ENCODE measurements around the gene CLN3.
"Not testable (repeated sequence)": the region's sequence is repeated elsewhere in the genome, so short reads cannot be mapped to it uniquely, and the experiment has no call there.

Gene CLN3

GRCh38 chr16:28492511-28492910, 637 bp upstream of the CLN3 start:
- H3K27ac ChIP-seq, result peak overlapping the region; percentile 97
- H3K36me3 ChIP-seq, result peaks cover 27% of the 10 kb centered on the region
- H3K4me3 ChIP-seq, result peak overlapping the region; percentile 98
- no peaks in the 10 kb centered on the region for H4K20me1 ChIP-seq
- no peak for TF ChIP-seq Cebpa-rat (IDR thresholded peaks at IDR 0.05)
- H3K4me1 ChIP-seq, result peaks cover 58% of the 10 kb centered on the region
- no peaks in the 10 kb centered on the region for H3K9me3 ChIP-seq
- H3K27me3 ChIP-seq, result no peaks in the 10 kb centered on the region
- H3K9ac ChIP-seq, result peak overlapping the region; percentile 93
- peak overlapping the region; percentile 94 for H3K4me2 ChIP-seq

- peaks cover 38% of the 10 kb centered on the region for H3K36me3 ChIP-seq
- peak overlapping the region; percentile 98 for H3K4me3 ChIP-seq
- no peaks in the 10 kb centered on the region for H3K27me3 ChIP-seq
- peak overlapping the region; percentile 97 for H3K27ac ChIP-seq
- no peak for TF ChIP-seq Cebpa-rat (IDR thresholded peaks at IDR 0.05)
- no peaks in the 10 kb centered on the region for H4K20me1 ChIP-seq
- H3K4me1 ChIP-seq, result peaks cover 58% of the 10 kb centered on the region
- peak overlapping the region; percentile 93 for H3K9ac ChIP-seq
- H3K9me3 ChIP-seq, result no peaks in the 10 kb centered on the region
- H3K4me2 ChIP-seq, result peak overlapping the region; percentile 94
These were observed 474 bp downstream of the CLN3 start for GRCh38 chr16:28491230-28491969.

GRCh38 chr16:28486266-28486665, 5.6 kb downstream of the CLN3 start:
- Histone ChIP-seq H4K20me1 (no peaks in the 10 kb centered on the region), H3K27me3 (no peaks in the 10 kb centered on the region), H3K4me1 (peaks cover 22% of the 10 kb centered on the region), H3K4me2 (no peak overlapping the region), H3K36me3 (peaks cover 88% of the 10 kb centered on the region), H3K9me3 (no peaks in the 10 kb centered on the region), H3K9ac (no peak overlapping the region), H3K27ac (no peak overlapping the region), H3K4me3 (no peak overlapping the region)
- no peak for TF ChIP-seq Cebpa-rat (IDR thresholded peaks at IDR 0.05)

DNA sequence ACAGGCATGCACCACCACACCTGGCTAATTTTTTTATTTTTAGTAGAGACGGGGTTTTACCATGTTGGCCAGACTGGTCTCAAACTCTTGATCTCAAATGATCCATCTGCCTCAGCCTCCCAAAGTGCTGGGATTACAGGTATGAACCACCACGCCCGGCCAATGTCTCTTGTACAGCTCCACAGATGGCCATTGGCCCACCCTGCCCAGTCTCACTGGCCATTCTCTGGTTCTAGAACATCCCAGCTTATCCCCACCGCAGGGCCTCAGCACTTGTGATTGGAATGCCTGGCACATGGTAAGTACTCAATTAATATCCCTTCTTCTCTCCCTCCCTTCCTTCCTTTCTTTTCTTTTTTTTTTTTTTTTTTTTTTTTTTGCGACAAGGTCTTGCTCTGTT, 8.5 kb downstream of the CLN3 start:
- H3K4me3 ChIP-seq, H3K27ac ChIP-seq, H3K27me3 ChIP-seq, H3K9ac ChIP-seq, H3K4me2 ChIP-seq, H4K20me1 ChIP-seq, H3K9me3 ChIP-seq, H3K4me1 ChIP-seq: not testable (repeated sequence)
- H3K36me3 ChIP-seq, result peaks cover 98% of the 10 kb centered on the region

- Histone ChIP-seq H3K9ac (no peak overlapping the region), H4K20me1 (no peaks in the 10 kb centered on the region), H3K4me2 (no peak overlapping the region), H3K4me1 (no peaks in the 10 kb centered on the region), H3K27ac (no peak overlapping the region), H3K4me3 (no peak overlapping the region), H3K27me3 (no peaks in the 10 kb centered on the region), H3K9me3 (no peaks in the 10 kb centered on the region), H3K36me3 (peaks cover 98% of the 10 kb centered on the region)
- no peak for TF ChIP-seq Cebpa-rat (IDR thresholded peaks at IDR 0.05)
These were observed 9.8 kb downstream of the CLN3 start for GRCh38 chr16:28482026-28482425.

GRCh38 chr16:28478506-28479180, 13.2 kb downstream of the CLN3 start:
- Histone ChIP-seq H3K27ac (no peak overlapping the region), H3K9me3 (no peaks in the 10 kb centered on the region), H4K20me1 (0 out of 2 replicates have a peak, but pooled peaks cover 15% of the 10 kb centered on the region), H3K36me3 (peaks cover 97% of the 10 kb centered on the region), H3K4me1 (peaks cover 8% of the 10 kb centered on the region), H3K27me3 (no peaks in the 10 kb centered on the region), H3K4me2 (no peak overlapping the region), H3K9ac (no peak overlapping the region), H3K4me3 (no peak overlapping the region)
- TF ChIP-seq Cebpa-rat (IDR thresholded peaks at IDR 0.05), result no peak

DNA sequence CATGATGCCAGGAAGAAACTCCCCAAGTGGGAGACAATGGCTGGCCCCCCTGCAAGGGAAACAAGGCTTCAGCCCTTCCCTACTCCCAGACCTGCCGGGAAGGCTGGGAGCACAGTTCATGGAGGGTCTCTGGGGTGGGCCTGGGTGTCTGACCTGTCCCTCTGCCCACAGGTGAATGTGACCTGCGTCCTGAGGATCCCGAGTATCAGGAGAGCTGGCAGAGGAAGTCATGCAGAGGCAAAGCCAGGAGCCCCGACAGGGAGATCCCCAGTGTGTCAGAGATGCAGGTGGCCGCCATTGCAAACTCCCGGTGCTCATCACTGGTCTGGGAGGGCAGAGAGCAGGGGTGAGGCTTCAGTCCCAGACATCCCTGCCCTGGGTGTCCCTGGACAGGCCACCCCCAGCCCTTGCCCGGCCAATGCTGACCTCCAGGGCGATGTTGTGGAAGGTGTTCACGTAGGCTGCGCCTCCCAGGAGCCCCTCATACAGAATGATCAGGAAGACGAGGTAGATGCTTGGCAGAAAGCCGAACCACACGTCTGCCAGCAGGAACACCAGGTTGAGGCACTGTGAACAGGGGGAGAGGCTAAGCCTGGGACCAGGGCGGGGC, 14.5 kb downstream of the CLN3 start:
- no peak overlapping the region for H3K9ac ChIP-seq
- no peak overlapping the region for H3K4me2 ChIP-seq
- 0 out of 2 replicates have a peak, but pooled peaks cover 15% of the 10 kb centered on the region for H4K20me1 ChIP-seq
- H3K36me3 ChIP-seq, result peaks cover 85% of the 10 kb centered on the region
- H3K27me3 ChIP-seq, result no peaks in the 10 kb centered on the region
- H3K4me3 ChIP-seq, result no peak overlapping the region
- no peaks in the 10 kb centered on the region for H3K9me3 ChIP-seq
- TF ChIP-seq Cebpa-rat (IDR thresholded peaks at IDR 0.05), result no peak
- H3K4me1 ChIP-seq, result peaks cover 13% of the 10 kb centered on the region
- no peak overlapping the region for H3K27ac ChIP-seq

- Histone ChIP-seq H3K4me3 (no peak overlapping the region), H3K9me3 (no peaks in the 10 kb centered on the region), H3K9ac (no peak overlapping the region), H3K4me1 (peaks cover 13% of the 10 kb centered on the region), H3K4me2 (no peak overlapping the region), H3K27ac (no peak overlapping the region), H4K20me1 (0 out of 2 replicates have a peak, but pooled peaks cover 15% of the 10 kb centered on the region), H3K36me3 (peaks cover 63% of the 10 kb centered on the region), H3K27me3 (no peaks in the 10 kb centered on the region)
- TF ChIP-seq Cebpa-rat (IDR thresholded peaks at IDR 0.05), result no peak
These were observed 16.7 kb downstream of the CLN3 start for GRCh38 chr16:28475221-28475620.

- Histone ChIP-seq H4K20me1 (0 out of 2 replicates have a peak, but pooled peaks cover 15% of the 10 kb centered on the region), H3K36me3 (peaks cover 49% of the 10 kb centered on the region), H3K27me3 (no peaks in the 10 kb centered on the region)
These were observed 18.1 kb downstream of the CLN3 start for GRCh38 chr16:28473714-28474265.

DNA sequence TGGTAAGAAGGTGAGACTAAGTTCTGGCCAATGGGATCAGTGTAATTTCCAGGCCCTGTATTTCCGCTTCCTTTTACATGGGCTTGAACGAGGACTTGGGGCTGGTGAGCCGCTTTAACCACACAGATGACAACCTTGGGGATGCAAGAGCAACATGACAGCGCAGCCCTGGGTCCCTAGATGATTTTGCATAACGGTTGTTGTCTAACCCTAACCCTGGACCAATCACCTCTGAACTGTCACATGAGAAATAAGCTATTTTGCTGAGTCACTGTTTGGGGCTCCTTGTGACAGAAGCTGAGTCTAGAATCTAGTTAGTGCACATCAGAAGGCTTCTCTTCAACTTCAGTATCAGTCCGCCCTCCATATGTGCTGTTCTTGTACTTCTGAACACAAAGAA, 44.8 kb downstream of the CLN3 start:
- H3K4me3 ChIP-seq, H3K27ac ChIP-seq: not testable (repeated sequence)

More at GRCh38 chr16:28473714-28474265, 18.1 kb downstream of the CLN3 start:
- Histone ChIP-seq H3K4me1 (peaks cover 13% of the 10 kb centered on the region), H3K9ac (no peak overlapping the region), H3K27ac (no peak overlapping the region), H3K4me3 (no peak overlapping the region), H3K4me2 (peak overlapping the region; percentile 45), H3K9me3 (no peaks in the 10 kb centered on the region)
- no peak for TF ChIP-seq Cebpa-rat (IDR thresholded peaks at IDR 0.05)

DNA sequence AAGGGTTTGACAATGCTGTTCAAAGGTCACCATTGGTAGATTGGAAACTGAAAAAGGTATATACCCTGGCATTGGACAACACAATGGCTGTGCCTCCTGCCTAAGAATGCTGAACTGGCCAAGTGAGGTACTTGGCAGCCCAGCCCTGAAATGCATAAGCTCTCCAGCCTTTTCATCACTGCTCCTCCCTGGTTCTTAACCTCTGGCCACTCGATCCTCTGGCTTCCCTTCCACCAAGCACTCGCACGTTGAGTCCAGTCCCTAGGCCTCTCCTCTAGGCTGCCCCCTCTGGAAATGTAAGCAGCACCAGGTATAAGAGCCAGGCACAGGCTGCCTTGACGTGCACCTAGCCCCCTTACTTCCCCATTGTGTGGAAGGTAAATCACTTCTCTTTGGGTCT, 45.5 kb downstream of the CLN3 start:
- H3K9ac ChIP-seq, H4K20me1 ChIP-seq, H3K4me2 ChIP-seq: not testable (repeated sequence)

More for the DNA sequence above, 44.8 kb downstream of the CLN3 start:
- not testable (repeated sequence) for H3K4me2 ChIP-seq, H3K4me1 ChIP-seq, H4K20me1 ChIP-seq, H3K36me3 ChIP-seq, H3K9ac ChIP-seq, H3K9me3 ChIP-seq, H3K27me3 ChIP-seq

GRCh38 chr16:28443943-28444342, 47.9 kb downstream of the CLN3 start:
- H3K27me3 ChIP-seq, H4K20me1 ChIP-seq: not testable (repeated sequence)

More for the DNA sequence above, 45.5 kb downstream of the CLN3 start:
- H3K27ac ChIP-seq, H3K4me1 ChIP-seq, H3K4me3 ChIP-seq, H3K36me3 ChIP-seq, H3K9me3 ChIP-seq, H3K27me3 ChIP-seq: not testable (repeated sequence)

DNA sequence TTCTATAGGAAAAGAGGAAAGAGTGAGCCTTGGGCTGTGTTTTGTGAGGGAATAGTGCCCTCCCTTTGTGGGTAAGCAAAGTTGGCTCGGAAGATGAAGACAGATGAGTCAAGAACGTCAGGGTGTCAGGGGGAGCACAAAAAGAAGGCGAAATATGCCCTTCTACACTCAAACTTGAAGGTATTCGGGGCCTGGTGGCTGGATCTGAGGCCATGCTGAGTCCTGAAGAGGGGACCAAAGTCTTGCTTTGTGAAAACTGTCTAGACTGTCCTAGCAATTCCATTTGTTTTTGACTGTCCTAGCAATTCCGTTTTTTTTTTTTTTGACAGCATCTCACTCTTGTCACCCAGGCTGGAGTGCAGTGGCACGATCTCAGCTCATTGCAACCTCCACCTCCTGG, 53.0 kb downstream of the CLN3 start:
- not testable (repeated sequence) for H3K4me1 ChIP-seq, H3K27me3 ChIP-seq, H3K27ac ChIP-seq, H3K4me2 ChIP-seq, H4K20me1 ChIP-seq, H3K9me3 ChIP-seq, H3K9ac ChIP-seq, H3K4me3 ChIP-seq, H3K36me3 ChIP-seq

More at GRCh38 chr16:28443943-28444342, 47.9 kb downstream of the CLN3 start:
- H3K4me2 ChIP-seq, H3K4me3 ChIP-seq, H3K9ac ChIP-seq, H3K9me3 ChIP-seq, H3K27ac ChIP-seq, H3K36me3 ChIP-seq, H3K4me1 ChIP-seq: not testable (repeated sequence)

Measured in BLaER1 (cell line).